GM12878 (cell line): ENCODE measurements around the gene FSTL4. TPM values are rescaled to one million over a fixed set of nuclear protein-coding genes. Genes with fewer than 3 reads are reported as not detected.

Experiments used
- ATAC-seq: fragments of 200-7000 bp; cut with Tn5 transposase; 3 replicates; pipeline ENCODE4 v1.9.1; 2020; ENCODE audit warnings: mild to moderate bottlenecking, moderate library complexity
- BruUV-seq: library from RNA; stranded (reverse); fragments of 400-500 nt; replicated peaks from 2 replicates; lab custom pipeline; 2021; lab: Mats Ljungman, UMichigan
- CTCF ChIA-PET: fragments of 300-600 bp; sonication (Branson Sonifier 250); formaldehyde crosslinking; extraction: SDS; loops from one replicate; lab custom pipeline; 2021; ENCODE audit warnings: inconsistent platforms; lab: Yijun Ruan, JAX
- POLR2A ChIA-PET: fragments of 350-600 bp; formaldehyde crosslinking; extraction: SDS; loops from one replicate; lab custom pipeline; 2021; ENCODE audit warnings: inconsistent platforms; lab: Charles Lee
- RAD21 ChIA-PET: fragments of 300-600 bp; sonication (Branson Sonifier 250); formaldehyde crosslinking; loops from one replicate; lab custom pipeline; 2023; ENCODE audit warnings: antibody characterized with exemption; ENCODE audit not compliant: unreplicated experiment; lab: Charles Lee
- SMC1A ChIA-PET: fragments of 300-600 bp; sonication (Branson Sonifier 250); formaldehyde crosslinking; loops from one replicate; lab custom pipeline; 2023; ENCODE audit not compliant: unreplicated experiment, uncharacterized antibody; lab: Charles Lee
- DNase-seq: peaks from one replicate; pipeline ENCODE4 v3.0.0-alpha.2; 2011; ENCODE audit warnings: low read depth, low spot score
- FAIRE-seq: peaks from 3 replicates; lab custom pipeline; 2011; peaks lifted over from hg19 to GRCh38; lab: Jason Lieb, UNC
- H2AFZ ChIP-seq: 2 replicates; pipeline ENCODE4 v1.6.0; 2011; ENCODE audit warnings: low read depth, low read length, control low read depth; ENCODE audit not compliant: control insufficient read depth
- H3K27ac ChIP-seq: 2 replicates; pipeline ENCODE4 v1.5.1; 2011; ENCODE audit warnings: control low read depth; ENCODE audit not compliant: control insufficient read depth, insufficient read depth
- H3K27me3 ChIP-seq, 2 experiments: replicated peaks in 1 of 2; 2 replicates each; pipeline versions ENCODE4 v1.6.0 to v1.6.1; 2011; ENCODE audit warnings: low read length in 1 of 2; ENCODE audit not compliant: control insufficient read depth in 2 of 2, insufficient read depth in 2 of 2
- H3K36me3 ChIP-seq, 2 experiments: 2 replicates each; pipeline ENCODE4 v1.5.1; 2011; ENCODE audit warnings: low read length in 1 of 2; ENCODE audit not compliant: control insufficient read depth in 2 of 2, insufficient read depth in 2 of 2
- H3K4me1 ChIP-seq: 2 replicates; pipeline ENCODE4 v1.6.1; 2011; ENCODE audit warnings: mild to moderate bottlenecking, low read length, moderate library complexity, mixed read lengths; ENCODE audit not compliant: control insufficient read depth, insufficient read depth
- H3K4me2 ChIP-seq: 2 replicates; pipeline ENCODE4 v1.6.0; 2011; ENCODE audit warnings: control low read depth; ENCODE audit not compliant: control insufficient read depth, insufficient read depth
- H3K4me3 ChIP-seq: fragments of 200-600 bp; sonication (generic); 2 replicates; pipeline ENCODE4 v1.5.1; 2016
- H3K79me2 ChIP-seq: 2 replicates; pipeline ENCODE4 v1.6.0; 2011; ENCODE audit warnings: low read length; ENCODE audit not compliant: control insufficient read depth, insufficient read depth
- H3K9ac ChIP-seq: 2 replicates; pipeline ENCODE4 v1.8.0; 2011; ENCODE audit warnings: low read length, control low read depth, mixed read lengths; ENCODE audit not compliant: control insufficient read depth, insufficient read depth
- H3K9me3 ChIP-seq: replicated peaks from 3 replicates; pipeline ENCODE4 v1.5.1; 2011; ENCODE audit warnings: mild to moderate bottlenecking, low read length; ENCODE audit not compliant: control insufficient read depth, insufficient read depth
- H4K20me1 ChIP-seq: 2 replicates; pipeline ENCODE4 v1.6.0; 2011; ENCODE audit not compliant: control insufficient read depth, insufficient read depth
- EED ChIP-seq: sonication (generic); IDR thresholded peaks from 2 replicates; pipeline ENCODE4 v1.6.1; 2016; ENCODE audit warnings: antibody characterized with exemption, low read depth
- EP300 ChIP-seq, 2 experiments: fragments of 150-350 bp in 1 of 2; IDR thresholded peaks; 2 replicates each; pipeline ENCODE4 v1.6.1; 2011 to 2012; ENCODE audit warnings: low read depth in 2 of 2, low read length in 2 of 2, borderline replicate concordance in 1 of 2, improper control_type of control experiment in 1 of 2, inconsistent platforms in 1 of 2; ENCODE audit not compliant: control insufficient read depth in 1 of 2
- ESRRA ChIP-seq: IDR thresholded peaks from 2 replicates; pipeline ENCODE4 v1.6.1; 2012; ENCODE audit warnings: mild to moderate bottlenecking, low read length, improper control_type of control experiment
- EZH2 ChIP-seq: IDR thresholded peaks from 2 replicates; pipeline ENCODE4 v1.6.1; 2012; ENCODE audit warnings: low read depth, mild to moderate bottlenecking, control low read depth, inconsistent platforms, low read length, borderline replicate concordance; ENCODE audit not compliant: control insufficient read depth
- FOS ChIP-seq: IDR thresholded peaks from 3 replicates; pipeline ENCODE4 v1.6.1; 2011; ENCODE audit warnings: borderline replicate concordance; ENCODE audit not compliant: insufficient read length; ENCODE audit errors: extremely low read depth
- IKZF1 ChIP-seq: fragments of 450-650 bp; conservative IDR thresholded peaks from 2 replicates; pipeline ENCODE4 v1.6.1; 2017; ENCODE audit warnings: antibody characterized with exemption, mild to moderate bottlenecking
- IRF4 ChIP-seq: IDR thresholded peaks from 2 replicates; pipeline ENCODE4 v1.6.1; 2011; ENCODE audit warnings: low read depth, low read length
- KDM1A ChIP-seq: fragments of 200-600 bp; sonication (generic); IDR thresholded peaks from 2 replicates; pipeline ENCODE4 v1.6.1; 2016; ENCODE audit warnings: borderline replicate concordance
- NFIC ChIP-seq: IDR thresholded peaks from 2 replicates; pipeline ENCODE4 v1.6.1; 2012; ENCODE audit warnings: low read depth, mild to moderate bottlenecking, inconsistent platforms, low read length, moderate library complexity
- NRF1 ChIP-seq: conservative IDR thresholded peaks from 2 replicates; pipeline ENCODE4 v1.6.1; 2011; ENCODE audit warnings: mild to moderate bottlenecking, low read depth, low read length, improper control_type of control experiment
- RAD21 ChIP-seq: IDR thresholded peaks from 2 replicates; pipeline ENCODE4 v1.6.1; 2011; ENCODE audit warnings: mild to moderate bottlenecking, low read depth, low read length, moderate library complexity; ENCODE audit not compliant: insufficient read depth
- RUNX3 ChIP-seq: IDR thresholded peaks from 2 replicates; pipeline ENCODE4 v1.6.1; 2012; ENCODE audit warnings: low read length, inconsistent platforms
- STAT3 ChIP-seq: IDR thresholded peaks from 2 replicates; pipeline ENCODE4 v1.6.1; 2011; ENCODE audit warnings: low read depth, low read length, improper control_type of control experiment
- TCF3 ChIP-seq: IDR thresholded peaks from 2 replicates; pipeline ENCODE4 v1.6.1; 2012; ENCODE audit warnings: low read depth, mild to moderate bottlenecking, low read length, borderline replicate concordance; ENCODE audit not compliant: insufficient read depth
- WRNIP1 ChIP-seq: IDR thresholded peaks from 2 replicates; pipeline ENCODE4 v1.6.1; 2011; ENCODE audit warnings: low read depth, low read length, improper control_type of control experiment, borderline replicate concordance
- WGBS: methylation state at CpG from one replicate; pipeline ENCODE4 v1.1.6; 2016; ENCODE audit warnings: low lambda C conversion rate; ENCODE audit not compliant: insufficient replicate concordance, insufficient coverage; ENCODE audit errors: missing lambda C conversion rate; 5-methylcytosine and 5-hydroxymethylcytosine counted together
- in situ Hi-C: fragments of 300-500 bp; cut with MboI; formaldehyde crosslinking; loops from 9 replicates; pipeline ENCODE4 v1.14.3; 2018; ENCODE audit warnings: mixed read lengths
- intact Hi-C: fragments of 100-400 bp; cut with micrococcal nuclease; formaldehyde crosslinking; loops from one replicate; pipeline ENCODE4 v1.14.2; 2022; ENCODE audit not compliant: unreplicated experiment
- polyA plus RNA-seq, 11 experiments: library from polyadenylated mRNA; depleted of rRNA in 4 of 11; unstranded in 6 of 11; stranded (reverse) in 5 of 11; fragments of >200 nt; fragmentation: Nextera tagmentation in 4 of 11; fragmentation: Illumina TruSeq in 1 of 11; extraction: Ambion mirVana in 4 of 11; extraction: Trizol in 1 of 11; gene quantifications; 1 replicate in 1 of 11; 2 replicates in 10 of 11; pipeline versions ENCODE4 v1.2.1 to v1.2.3, GENCODE V29; 2011 to 2016; ENCODE audit warnings: inconsistent platforms in 2 of 11, missing spikeins in 2 of 11, low read depth in 1 of 11
- total RNA-seq, 4 experiments: library from RNA; depleted of rRNA in 3 of 4; stranded (reverse); fragments of >200 nt in 3 of 4; fragmentation: Illumina TruSeq in 1 of 4; extraction: Trizol in 1 of 4; gene quantifications; 2 replicates each; pipeline versions ENCODE4 v1.2.1 to v1.2.3, GENCODE V29; 2013 to 2021
- TF ChIP-seq, protein P1 (sequence below): fragments of 450-650 bp; IDR thresholded peaks from 2 replicates; pipeline ENCODE4 v1.6.1; 2018; ENCODE audit warnings: mild to moderate bottlenecking, low read depth, moderate library complexity; ENCODE audit not compliant: partially characterized antibody
- TF ChIP-seq, protein P2 (sequence below): IDR thresholded peaks from 2 replicates; pipeline ENCODE4 v1.6.1; 2011; ENCODE audit warnings: borderline replicate concordance, low read depth, mild to moderate bottlenecking, moderate library complexity, low read length; ENCODE audit not compliant: insufficient read depth, poor library complexity, severe bottlenecking

FSTL4 gene
- total and polyA plus RNA-seq, 10 of the 15 experiments (the other 5 are each of a cell fraction or from before 2014, with no cell fraction given) = 0.01 to 0.79 (median 0.21) TPM; not detected in 6

DNA sequence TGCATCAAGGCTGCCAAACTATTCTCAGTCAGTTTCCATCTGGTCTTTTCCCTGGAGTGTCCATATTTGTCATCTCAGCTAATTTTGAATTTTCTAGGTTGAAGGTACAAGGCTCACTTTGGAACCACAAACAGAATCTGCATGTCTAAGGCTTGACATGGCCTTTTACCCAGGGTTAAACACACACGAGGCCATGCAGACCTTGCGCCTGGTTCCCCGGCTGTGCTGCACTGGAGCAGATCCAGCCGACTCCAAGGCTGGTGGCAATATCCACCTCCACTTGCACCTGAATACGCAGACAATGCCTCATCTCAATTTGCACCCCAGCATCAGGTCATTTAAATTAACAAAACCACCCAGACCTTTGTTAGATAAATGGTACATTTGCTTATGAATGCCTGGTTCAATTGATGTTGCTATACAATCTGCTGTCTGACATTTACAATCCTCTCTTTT lies 284.4 kb downstream of the FSTL4 start:
- Histone ChIP-seq H4K20me1 (no peaks in the 10 kb centered on the region), H3K27ac (no peak overlapping the region), H3K79me2 (no peaks in the 10 kb centered on the region), H3K4me3 (no peak overlapping the region), H3K27me3 (no peaks in the 10 kb centered on the region), H2AFZ (no peak overlapping the region), H3K4me1 (peaks cover 13% of the 10 kb centered on the region), H3K9ac (no peak overlapping the region), H3K36me3 (no peaks in the 10 kb centered on the region), H3K9me3 (no peaks in the 10 kb centered on the region), H3K4me2 (no peak overlapping the region)
- in situ Hi-C loops (no loop called here), intact Hi-C loops (no loop called here)
- DNase-seq = no peak
- TF ChIP-seq KDM1A (no peak), ESRRA (no peak), WRNIP1 (no peak), EED (no peak), IRF4 (no peak), RAD21 (no peak), IKZF1 (no peak), NFIC (no peak), EP300 (IDR thresholded peaks at IDR 0.05; ENCODE audit: borderline replicate concordance in 1 of 2, control insufficient read depth in 1 of 2, low read depth in 2 of 2, low read length in 2 of 2) (no peak), STAT3 (no peak), EZH2 (no peak), TCF3 (no peak), FOS (no peak), RUNX3 (no peak), NRF1 (no peak)
- TF ChIP-seq, protein P1, sequence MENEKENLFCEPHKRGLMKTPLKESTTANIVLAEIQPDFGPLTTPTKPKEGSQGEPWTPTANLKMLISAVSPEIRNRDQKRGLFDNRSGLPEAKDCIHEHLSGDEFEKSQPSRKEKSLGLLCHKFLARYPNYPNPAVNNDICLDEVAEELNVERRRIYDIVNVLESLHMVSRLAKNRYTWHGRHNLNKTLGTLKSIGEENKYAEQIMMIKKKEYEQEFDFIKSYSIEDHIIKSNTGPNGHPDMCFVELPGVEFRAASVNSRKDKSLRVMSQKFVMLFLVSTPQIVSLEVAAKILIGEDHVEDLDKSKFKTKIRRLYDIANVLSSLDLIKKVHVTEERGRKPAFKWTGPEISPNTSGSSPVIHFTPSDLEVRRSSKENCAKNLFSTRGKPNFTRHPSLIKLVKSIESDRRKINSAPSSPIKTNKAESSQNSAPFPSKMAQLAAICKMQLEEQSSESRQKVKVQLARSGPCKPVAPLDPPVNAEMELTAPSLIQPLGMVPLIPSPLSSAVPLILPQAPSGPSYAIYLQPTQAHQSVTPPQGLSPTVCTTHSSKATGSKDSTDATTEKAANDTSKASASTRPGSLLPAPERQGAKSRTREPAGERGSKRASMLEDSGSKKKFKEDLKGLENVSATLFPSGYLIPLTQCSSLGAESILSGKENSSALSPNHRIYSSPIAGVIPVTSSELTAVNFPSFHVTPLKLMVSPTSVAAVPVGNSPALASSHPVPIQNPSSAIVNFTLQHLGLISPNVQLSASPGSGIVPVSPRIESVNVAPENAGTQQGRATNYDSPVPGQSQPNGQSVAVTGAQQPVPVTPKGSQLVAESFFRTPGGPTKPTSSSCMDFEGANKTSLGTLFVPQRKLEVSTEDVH = no peak
- TF ChIP-seq, protein P2, sequence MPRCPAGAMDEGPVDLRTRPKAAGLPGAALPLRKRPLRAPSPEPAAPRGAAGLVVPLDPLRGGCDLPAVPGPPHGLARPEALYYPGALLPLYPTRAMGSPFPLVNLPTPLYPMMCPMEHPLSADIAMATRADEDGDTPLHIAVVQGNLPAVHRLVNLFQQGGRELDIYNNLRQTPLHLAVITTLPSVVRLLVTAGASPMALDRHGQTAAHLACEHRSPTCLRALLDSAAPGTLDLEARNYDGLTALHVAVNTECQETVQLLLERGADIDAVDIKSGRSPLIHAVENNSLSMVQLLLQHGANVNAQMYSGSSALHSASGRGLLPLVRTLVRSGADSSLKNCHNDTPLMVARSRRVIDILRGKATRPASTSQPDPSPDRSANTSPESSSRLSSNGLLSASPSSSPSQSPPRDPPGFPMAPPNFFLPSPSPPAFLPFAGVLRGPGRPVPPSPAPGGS = no peak
- POLR2A ChIA-PET = no interaction called here
- SMC1A ChIA-PET = interaction anchor here (0.6 kb wide), 1 partner anchor 10 kb away, joined by 3 read pairs; no protein-coding TSS in a partner anchor
- WGBS = 57% methylated on average over 5 of the region's 5 CpGs
- RAD21 ChIA-PET = no interaction called here
- no peak for ATAC-seq
- no TSS peak for BruUV-seq
- FAIRE-seq = no peak
- CTCF ChIA-PET = interaction anchor here (1.1 kb wide), 1 partner anchor 96 kb away, joined by 3 read pairs; no protein-coding TSS in a partner anchor
